ENCODE measurements around the gene OSBPL7. TPM values are rescaled to one million over a fixed set of nuclear protein-coding genes. Genes with fewer than 3 reads are reported as not detected.

Gene OSBPL7
- total and polyA plus RNA-seq, 2 donors (not counting 1 experiment from before 2014, with no cell fraction given): 51.0 to 61.3 TPM

DNA sequence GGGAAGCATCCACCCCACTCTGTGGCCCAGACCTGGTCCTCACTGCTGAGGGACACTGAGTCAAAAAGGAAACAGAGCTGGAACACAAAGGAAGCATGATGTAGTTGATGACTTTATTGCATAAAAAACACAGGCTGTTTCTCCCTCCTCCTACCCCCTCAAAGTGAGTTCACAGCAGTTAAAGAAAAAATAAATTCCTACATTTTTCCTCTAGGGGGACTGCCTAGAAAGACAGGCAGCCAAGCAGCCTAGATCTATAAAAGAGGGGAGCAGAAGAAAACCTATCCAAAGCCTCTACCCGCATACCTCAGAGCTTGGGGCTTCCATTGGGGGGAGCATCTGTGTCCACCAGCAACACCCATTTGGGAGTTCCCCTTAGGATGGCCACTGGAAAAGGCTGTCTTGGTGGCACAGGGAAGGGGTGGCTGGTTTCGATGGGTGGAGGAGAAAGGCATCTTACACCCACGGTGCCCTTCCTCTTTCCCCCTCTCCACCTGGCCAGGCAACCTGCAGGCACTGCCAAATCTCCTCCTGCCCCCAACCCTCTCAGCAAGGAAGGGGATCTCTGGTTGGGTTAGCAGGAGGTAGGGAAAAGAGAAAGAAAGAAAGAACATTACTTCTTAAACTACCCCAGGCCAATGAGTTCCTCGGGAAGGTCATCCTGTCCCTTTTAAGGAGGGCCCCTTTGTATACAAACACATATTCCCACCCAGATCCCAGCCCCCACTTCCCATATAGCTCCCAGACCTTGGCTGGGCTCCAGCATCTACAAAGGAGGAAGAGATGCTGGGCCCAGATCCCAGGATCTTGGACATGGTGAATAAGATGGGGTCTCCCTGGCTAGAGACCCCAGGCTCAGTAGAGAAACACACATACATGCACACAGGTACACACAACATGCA lies 23.5 kb upstream of the OSBPL7 start:
- Histone ChIP-seq H3K9ac (ENCODE audit: low read length) (no peak overlapping the region), H2AFZ (ENCODE audit: insufficient read depth, low read depth, low read length, poor library complexity, severe bottlenecking) (no peak overlapping the region), H3K4me2 (replicated peaks; ENCODE audit: low read depth, low read length, poor library complexity, severe bottlenecking) (no peak overlapping the region), H3K79me2 (ENCODE audit: control insufficient read depth, insufficient read depth, low read length) (peaks cover 10% of the 10 kb centered on the region), H3K27ac (ENCODE audit: low read length in 2 of 2) (no peak overlapping the region), H4K20me1 (ENCODE audit: control insufficient read depth, insufficient read depth, low read length, poor library complexity, severe bottlenecking) (no peaks in the 10 kb centered on the region), H3K27me3 (replicated peaks in 1 of 4; ENCODE audit: control extremely low read depth in 1 of 4, control insufficient read depth in 3 of 4, insufficient read depth in 4 of 4, low read length in 3 of 4) (peaks cover 0 to 64% (median 44%) of the 10 kb centered on the region in 4 experiments), H3K4me1 (ENCODE audit: control insufficient read depth in 2 of 2, insufficient read depth in 2 of 2, low read length in 2 of 2) (peaks cover 30 to 34% of the 10 kb centered on the region in 2 donors), H3K9me3 (ENCODE audit: control extremely low read depth in 1 of 3, control insufficient read depth in 2 of 3, insufficient read depth in 1 of 3, low read length in 2 of 3) (peaks cover 0 to 9% (median 0%) of the 10 kb centered on the region in 3 donors), H3K4me3 (ENCODE audit: control extremely low read depth in 1 of 5, extremely low read depth in 1 of 5, insufficient read depth in 1 of 5, low read depth in 2 of 5, low read length in 4 of 5) (no peak overlapping the region), H3K36me3 (replicated peaks in 1 of 2; ENCODE audit: control extremely low read depth in 1 of 2, control insufficient read depth in 1 of 2, extremely low read depth in 1 of 2, insufficient read depth in 2 of 2, low read length in 1 of 2) (no peaks in the 10 kb centered on the region)
- DNase-seq (peak; percentile 9), ATAC-seq (ENCODE audit: low read depth) (no peak)
- WGBS (ENCODE audit: insufficient coverage): no CpG with 5 or more reads among the region's 4 CpGs
- Mint-ChIP-seq H3K27ac (no peak overlapping the region), H3K4me1 (peaks cover 25% of the 10 kb centered on the region), H3K27me3 (peaks cover 51% of the 10 kb centered on the region), H3K9me3 (ENCODE audit: insufficient read depth) (no peaks in the 10 kb centered on the region), H3K4me3 (no peak overlapping the region)
- TF ChIP-seq, protein P1, sequence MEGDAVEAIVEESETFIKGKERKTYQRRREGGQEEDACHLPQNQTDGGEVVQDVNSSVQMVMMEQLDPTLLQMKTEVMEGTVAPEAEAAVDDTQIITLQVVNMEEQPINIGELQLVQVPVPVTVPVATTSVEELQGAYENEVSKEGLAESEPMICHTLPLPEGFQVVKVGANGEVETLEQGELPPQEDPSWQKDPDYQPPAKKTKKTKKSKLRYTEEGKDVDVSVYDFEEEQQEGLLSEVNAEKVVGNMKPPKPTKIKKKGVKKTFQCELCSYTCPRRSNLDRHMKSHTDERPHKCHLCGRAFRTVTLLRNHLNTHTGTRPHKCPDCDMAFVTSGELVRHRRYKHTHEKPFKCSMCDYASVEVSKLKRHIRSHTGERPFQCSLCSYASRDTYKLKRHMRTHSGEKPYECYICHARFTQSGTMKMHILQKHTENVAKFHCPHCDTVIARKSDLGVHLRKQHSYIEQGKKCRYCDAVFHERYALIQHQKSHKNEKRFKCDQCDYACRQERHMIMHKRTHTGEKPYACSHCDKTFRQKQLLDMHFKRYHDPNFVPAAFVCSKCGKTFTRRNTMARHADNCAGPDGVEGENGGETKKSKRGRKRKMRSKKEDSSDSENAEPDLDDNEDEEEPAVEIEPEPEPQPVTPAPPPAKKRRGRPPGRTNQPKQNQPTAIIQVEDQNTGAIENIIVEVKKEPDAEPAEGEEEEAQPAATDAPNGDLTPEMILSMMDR (IDR thresholded peaks at IDR 0.05): no peak
- no peak for TF ChIP-seq EZH2 (IDR thresholded peaks at IDR 0.05; ENCODE audit: borderline replicate concordance, insufficient read depth, low read depth, low read length, poor library complexity, severe bottlenecking)
- intact Hi-C loops (cut with micrococcal nuclease): no loop called here
- POLR2A ChIA-PET: interaction anchor here (0.6 kb wide), 1 partner anchor 194 kb away, joined by 4 read pairs; no protein-coding TSS in a partner anchor
- CTCF ChIA-PET: interaction anchor here (1.4 to 19.9 kb wide), 2 partner anchors 13 to 44 kb away, joined by 4 to 436 read pairs; partner anchors contain the start of gene SP2

DNA sequence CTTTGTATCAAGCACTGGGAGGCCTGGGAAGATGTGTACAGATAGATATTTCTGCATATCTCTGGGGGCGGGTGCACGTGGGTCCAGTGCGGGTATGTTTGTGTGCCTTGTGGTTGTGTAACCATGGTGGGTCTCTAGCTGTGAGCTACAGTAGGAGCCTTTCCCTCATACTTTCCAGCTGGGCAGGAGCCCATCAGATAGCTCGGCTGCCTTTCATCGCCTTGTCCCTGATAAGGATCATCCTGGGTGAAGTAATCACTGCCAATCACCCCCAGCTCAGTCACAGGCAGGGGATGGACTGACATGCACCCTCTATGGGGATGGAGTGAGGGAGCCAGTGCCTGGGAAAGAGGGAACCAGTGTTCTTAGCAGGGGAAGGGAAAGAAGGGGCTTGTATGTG lies 22.6 kb upstream of the OSBPL7 start:
- TF ChIP-seq, protein P1 (IDR thresholded peaks at IDR 0.05): no peak
- no peak for TF ChIP-seq EZH2 (IDR thresholded peaks at IDR 0.05; ENCODE audit: borderline replicate concordance, insufficient read depth, low read depth, low read length, poor library complexity, severe bottlenecking)
- Histone ChIP-seq H4K20me1 (ENCODE audit: control insufficient read depth, insufficient read depth, low read length, poor library complexity, severe bottlenecking) (no peaks in the 10 kb centered on the region), H3K4me2 (replicated peaks; ENCODE audit: low read depth, low read length, poor library complexity, severe bottlenecking) (no peak overlapping the region), H3K79me2 (ENCODE audit: control insufficient read depth, insufficient read depth, low read length) (peaks cover 11% of the 10 kb centered on the region), H3K4me3 (ENCODE audit: control extremely low read depth in 1 of 5, extremely low read depth in 1 of 5, insufficient read depth in 1 of 5, low read depth in 2 of 5, low read length in 4 of 5) (no peak overlapping the region), H3K9ac (ENCODE audit: low read length) (no peak overlapping the region), H3K36me3 (replicated peaks in 1 of 2; ENCODE audit: control extremely low read depth in 1 of 2, control insufficient read depth in 1 of 2, extremely low read depth in 1 of 2, insufficient read depth in 2 of 2, low read length in 1 of 2) (no peaks in the 10 kb centered on the region), H3K27me3 (replicated peaks in 1 of 4; ENCODE audit: control extremely low read depth in 1 of 4, control insufficient read depth in 3 of 4, insufficient read depth in 4 of 4, low read length in 3 of 4) (peaks cover 0 to 56% (median 36%) of the 10 kb centered on the region in 4 experiments), H3K9me3 (ENCODE audit: control extremely low read depth in 1 of 3, control insufficient read depth in 2 of 3, insufficient read depth in 1 of 3, low read length in 2 of 3) (peaks cover 0 to 9% (median 0%) of the 10 kb centered on the region in 3 donors), H3K27ac (ENCODE audit: low read length in 2 of 2) (no peak overlapping the region), H2AFZ (ENCODE audit: insufficient read depth, low read depth, low read length, poor library complexity, severe bottlenecking) (no peak overlapping the region), H3K4me1 (ENCODE audit: control insufficient read depth in 2 of 2, insufficient read depth in 2 of 2, low read length in 2 of 2) (peaks cover 30 to 32% of the 10 kb centered on the region in 2 donors)
- ChIA-PET CTCF (interaction anchor here (2.2 to 19.9 kb wide), 2 partner anchors 11 to 44 kb away, joined by 12 to 436 read pairs; partner anchors contain the start of gene SP2), POLR2A (interaction anchor here (0.6 kb wide), 1 partner anchor 193 kb away, joined by 4 read pairs; no protein-coding TSS in a partner anchor)
- no peak overlapping the region for H3K4me3 Mint-ChIP-seq
- no peak for DNase-seq
- peaks cover 30% of the 10 kb centered on the region for H3K4me1 Mint-ChIP-seq
- 100% methylated on average over 2 of the region's 5 CpGs for WGBS (ENCODE audit: insufficient coverage)
- peaks cover 45% of the 10 kb centered on the region for H3K27me3 Mint-ChIP-seq
- intact Hi-C loops (cut with micrococcal nuclease): no loop called here
- H3K27ac Mint-ChIP-seq: no peak overlapping the region
- H3K9me3 Mint-ChIP-seq (ENCODE audit: insufficient read depth): no peaks in the 10 kb centered on the region
- ATAC-seq (ENCODE audit: low read depth): no peak
